H1 (cell line): ENCODE measurements around the gene CIDEA. TPM values are rescaled to one million over a fixed set of nuclear protein-coding genes. Genes with fewer than 3 reads are reported as not detected.

Source experiments
- EP300 ChIP-seq, 2 experiments: IDR thresholded peaks; 1 replicate in 1 of 2; 2 replicates in 1 of 2; pipeline ENCODE4 v1.6.1; 2011 to 2012; ENCODE audit warnings: low read depth in 2 of 2, low read length in 2 of 2, mild to moderate bottlenecking in 2 of 2, borderline replicate concordance in 1 of 2, inconsistent platforms in 1 of 2, moderate library complexity in 1 of 2
- HDAC2 ChIP-seq, 2 experiments: fragments of 300-600 bp in 1 of 2; sonication (generic) in 1 of 2; IDR thresholded peaks; 2 replicates each; pipeline ENCODE4 v1.6.1; 2011 to 2012; ENCODE audit warnings: low read depth in 2 of 2, low read length in 2 of 2, mild to moderate bottlenecking in 2 of 2, moderate library complexity in 2 of 2, borderline replicate concordance in 1 of 2, inconsistent platforms in 1 of 2
- MAFK ChIP-seq: IDR thresholded peaks from 2 replicates; pipeline ENCODE4 v1.6.1; 2012; ENCODE audit warnings: low read depth, mild to moderate bottlenecking, improper control_type of control experiment, low read length
- NRF1 ChIP-seq: IDR thresholded peaks from 2 replicates; pipeline ENCODE4 v1.6.1; 2011; ENCODE audit warnings: mild to moderate bottlenecking, low read depth, low read length, improper control_type of control experiment
- POLR2A ChIP-seq, 2 experiments: IDR thresholded peaks; 1 replicate in 1 of 2; 2 replicates in 1 of 2; pipeline ENCODE4 v1.6.1; 2011; ENCODE audit warnings: low read depth in 2 of 2, low read length in 2 of 2, mild to moderate bottlenecking in 2 of 2; ENCODE audit errors: control extremely low read depth in 1 of 2
- SIN3A ChIP-seq, 2 experiments: IDR thresholded peaks in 1 of 2; conservative IDR thresholded peaks in 1 of 2; 2 replicates each; pipeline ENCODE4 v1.6.1; 2011 to 2012; ENCODE audit warnings: low read length in 2 of 2, improper control_type of control experiment in 1 of 2, low read depth in 1 of 2, mild to moderate bottlenecking in 1 of 2
- SP4 ChIP-seq: IDR thresholded peaks from 2 replicates; pipeline ENCODE4 v1.6.1; 2012; ENCODE audit warnings: low read length, inconsistent platforms
- polyA plus RNA-seq, 7 experiments: library from polyadenylated mRNA; depleted of rRNA in 3 of 7; stranded (reverse) in 5 of 7; unstranded in 2 of 7; fragments of >200 nt in 5 of 7; fragments of 200-250 nt in 2 of 7; gene quantifications; 1 replicate in 5 of 7; 2 replicates in 1 of 7; 4 replicates in 1 of 7; pipeline versions ENCODE4 v1.2.1 to v1.2.3, GENCODE V29; 2011 to 2013; ENCODE audit warnings: missing spikeins in 2 of 7, mixed read lengths in 2 of 7
- total RNA-seq: library from RNA; stranded (reverse); fragmentation: NEBNext Ultra II Directional; extraction: Animal tissue kit (Norgen Biotek cat#: 25700); gene quantifications from 2 replicates; pipeline ENCODE4 v1.2.1, GENCODE V29; 2021
- TF ChIP-seq, protein P1 (sequence below): fragments of 300-600 bp; sonication (generic); IDR thresholded peaks from 2 replicates; pipeline ENCODE4 v1.7.1; 2012; ENCODE audit warnings: low read length, moderate library complexity, mild to moderate bottlenecking, inconsistent platforms; ENCODE audit not compliant: insufficient replicate concordance
- TF ChIP-seq, protein P2 (sequence below): IDR thresholded peaks from 2 replicates; pipeline ENCODE4 v1.6.1; 2012; ENCODE audit warnings: inconsistent platforms
- TF ChIP-seq, protein P3 (sequence below): IDR thresholded peaks from 2 replicates; pipeline ENCODE4 v1.6.1; 2011; ENCODE audit warnings: low read depth, mild to moderate bottlenecking, low read length; ENCODE audit not compliant: insufficient read depth

The CIDEA gene
- total and polyA plus RNA-seq, 2 of the 8 experiments (the other 6 are each of a cell fraction or from before 2014, with no cell fraction given), result not detected

DNA sequence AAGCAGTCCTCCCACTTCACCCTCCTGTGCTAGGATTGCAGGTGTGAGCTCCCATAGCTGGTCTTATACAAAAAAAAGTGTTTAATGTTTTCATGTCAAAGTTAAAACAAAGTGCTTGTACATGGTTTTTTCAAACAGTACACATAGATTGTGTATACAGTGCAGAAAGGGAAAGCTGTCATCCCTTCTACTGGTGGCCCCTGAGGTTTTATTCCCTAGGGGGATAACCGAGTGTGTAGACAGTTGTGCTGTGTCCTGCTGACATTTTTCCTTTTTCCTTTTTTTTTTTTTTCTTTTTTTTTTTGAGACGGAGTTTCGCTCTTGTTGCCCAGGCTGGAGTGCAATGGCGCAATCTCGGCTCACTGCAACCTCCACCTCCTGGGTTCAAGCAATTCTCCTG is 64.7 kb downstream of the CIDEA start (continued):
- TF ChIP-seq, protein P1, sequence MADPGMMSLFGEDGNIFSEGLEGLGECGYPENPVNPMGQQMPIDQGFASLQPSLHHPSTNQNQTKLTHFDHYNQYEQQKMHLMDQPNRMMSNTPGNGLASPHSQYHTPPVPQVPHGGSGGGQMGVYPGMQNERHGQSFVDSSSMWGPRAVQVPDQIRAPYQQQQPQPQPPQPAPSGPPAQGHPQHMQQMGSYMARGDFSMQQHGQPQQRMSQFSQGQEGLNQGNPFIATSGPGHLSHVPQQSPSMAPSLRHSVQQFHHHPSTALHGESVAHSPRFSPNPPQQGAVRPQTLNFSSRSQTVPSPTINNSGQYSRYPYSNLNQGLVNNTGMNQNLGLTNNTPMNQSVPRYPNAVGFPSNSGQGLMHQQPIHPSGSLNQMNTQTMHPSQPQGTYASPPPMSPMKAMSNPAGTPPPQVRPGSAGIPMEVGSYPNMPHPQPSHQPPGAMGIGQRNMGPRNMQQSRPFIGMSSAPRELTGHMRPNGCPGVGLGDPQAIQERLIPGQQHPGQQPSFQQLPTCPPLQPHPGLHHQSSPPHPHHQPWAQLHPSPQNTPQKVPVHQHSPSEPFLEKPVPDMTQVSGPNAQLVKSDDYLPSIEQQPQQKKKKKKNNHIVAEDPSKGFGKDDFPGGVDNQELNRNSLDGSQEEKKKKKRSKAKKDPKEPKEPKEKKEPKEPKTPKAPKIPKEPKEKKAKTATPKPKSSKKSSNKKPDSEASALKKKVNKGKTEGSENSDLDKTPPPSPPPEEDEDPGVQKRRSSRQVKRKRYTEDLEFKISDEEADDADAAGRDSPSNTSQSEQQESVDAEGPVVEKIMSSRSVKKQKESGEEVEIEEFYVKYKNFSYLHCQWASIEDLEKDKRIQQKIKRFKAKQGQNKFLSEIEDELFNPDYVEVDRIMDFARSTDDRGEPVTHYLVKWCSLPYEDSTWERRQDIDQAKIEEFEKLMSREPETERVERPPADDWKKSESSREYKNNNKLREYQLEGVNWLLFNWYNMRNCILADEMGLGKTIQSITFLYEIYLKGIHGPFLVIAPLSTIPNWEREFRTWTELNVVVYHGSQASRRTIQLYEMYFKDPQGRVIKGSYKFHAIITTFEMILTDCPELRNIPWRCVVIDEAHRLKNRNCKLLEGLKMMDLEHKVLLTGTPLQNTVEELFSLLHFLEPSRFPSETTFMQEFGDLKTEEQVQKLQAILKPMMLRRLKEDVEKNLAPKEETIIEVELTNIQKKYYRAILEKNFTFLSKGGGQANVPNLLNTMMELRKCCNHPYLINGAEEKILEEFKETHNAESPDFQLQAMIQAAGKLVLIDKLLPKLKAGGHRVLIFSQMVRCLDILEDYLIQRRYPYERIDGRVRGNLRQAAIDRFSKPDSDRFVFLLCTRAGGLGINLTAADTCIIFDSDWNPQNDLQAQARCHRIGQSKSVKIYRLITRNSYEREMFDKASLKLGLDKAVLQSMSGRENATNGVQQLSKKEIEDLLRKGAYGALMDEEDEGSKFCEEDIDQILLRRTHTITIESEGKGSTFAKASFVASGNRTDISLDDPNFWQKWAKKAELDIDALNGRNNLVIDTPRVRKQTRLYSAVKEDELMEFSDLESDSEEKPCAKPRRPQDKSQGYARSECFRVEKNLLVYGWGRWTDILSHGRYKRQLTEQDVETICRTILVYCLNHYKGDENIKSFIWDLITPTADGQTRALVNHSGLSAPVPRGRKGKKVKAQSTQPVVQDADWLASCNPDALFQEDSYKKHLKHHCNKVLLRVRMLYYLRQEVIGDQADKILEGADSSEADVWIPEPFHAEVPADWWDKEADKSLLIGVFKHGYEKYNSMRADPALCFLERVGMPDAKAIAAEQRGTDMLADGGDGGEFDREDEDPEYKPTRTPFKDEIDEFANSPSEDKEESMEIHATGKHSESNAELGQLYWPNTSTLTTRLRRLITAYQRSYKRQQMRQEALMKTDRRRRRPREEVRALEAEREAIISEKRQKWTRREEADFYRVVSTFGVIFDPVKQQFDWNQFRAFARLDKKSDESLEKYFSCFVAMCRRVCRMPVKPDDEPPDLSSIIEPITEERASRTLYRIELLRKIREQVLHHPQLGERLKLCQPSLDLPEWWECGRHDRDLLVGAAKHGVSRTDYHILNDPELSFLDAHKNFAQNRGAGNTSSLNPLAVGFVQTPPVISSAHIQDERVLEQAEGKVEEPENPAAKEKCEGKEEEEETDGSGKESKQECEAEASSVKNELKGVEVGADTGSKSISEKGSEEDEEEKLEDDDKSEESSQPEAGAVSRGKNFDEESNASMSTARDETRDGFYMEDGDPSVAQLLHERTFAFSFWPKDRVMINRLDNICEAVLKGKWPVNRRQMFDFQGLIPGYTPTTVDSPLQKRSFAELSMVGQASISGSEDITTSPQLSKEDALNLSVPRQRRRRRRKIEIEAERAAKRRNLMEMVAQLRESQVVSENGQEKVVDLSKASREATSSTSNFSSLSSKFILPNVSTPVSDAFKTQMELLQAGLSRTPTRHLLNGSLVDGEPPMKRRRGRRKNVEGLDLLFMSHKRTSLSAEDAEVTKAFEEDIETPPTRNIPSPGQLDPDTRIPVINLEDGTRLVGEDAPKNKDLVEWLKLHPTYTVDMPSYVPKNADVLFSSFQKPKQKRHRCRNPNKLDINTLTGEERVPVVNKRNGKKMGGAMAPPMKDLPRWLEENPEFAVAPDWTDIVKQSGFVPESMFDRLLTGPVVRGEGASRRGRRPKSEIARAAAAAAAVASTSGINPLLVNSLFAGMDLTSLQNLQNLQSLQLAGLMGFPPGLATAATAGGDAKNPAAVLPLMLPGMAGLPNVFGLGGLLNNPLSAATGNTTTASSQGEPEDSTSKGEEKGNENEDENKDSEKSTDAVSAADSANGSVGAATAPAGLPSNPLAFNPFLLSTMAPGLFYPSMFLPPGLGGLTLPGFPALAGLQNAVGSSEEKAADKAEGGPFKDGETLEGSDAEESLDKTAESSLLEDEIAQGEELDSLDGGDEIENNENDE, result no peak
- TF ChIP-seq SP4 (no peak), POLR2A (IDR thresholded peaks at IDR 0.05; ENCODE audit: control extremely low read depth in 1 of 2, low read depth in 2 of 2, low read length in 2 of 2) (no peak), MAFK (no peak), SIN3A (conservative IDR thresholded peaks at IDR 0.05 in 1 of 2, IDR thresholded peaks at IDR 0.05 in 1 of 2; ENCODE audit: low read depth in 1 of 2, low read length in 2 of 2) (no peak), HDAC2 (IDR thresholded peaks at IDR 0.05; ENCODE audit: borderline replicate concordance in 1 of 2, low read depth in 2 of 2, low read length in 2 of 2) (no peak), EP300 (IDR thresholded peaks at IDR 0.05; ENCODE audit: borderline replicate concordance in 1 of 2, low read depth in 2 of 2, low read length in 2 of 2) (no peak), NRF1 (no peak)
- TF ChIP-seq, protein P2, sequence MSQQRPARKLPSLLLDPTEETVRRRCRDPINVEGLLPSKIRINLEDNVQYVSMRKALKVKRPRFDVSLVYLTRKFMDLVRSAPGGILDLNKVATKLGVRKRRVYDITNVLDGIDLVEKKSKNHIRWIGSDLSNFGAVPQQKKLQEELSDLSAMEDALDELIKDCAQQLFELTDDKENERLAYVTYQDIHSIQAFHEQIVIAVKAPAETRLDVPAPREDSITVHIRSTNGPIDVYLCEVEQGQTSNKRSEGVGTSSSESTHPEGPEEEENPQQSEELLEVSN, result no peak
- TF ChIP-seq, protein P3, sequence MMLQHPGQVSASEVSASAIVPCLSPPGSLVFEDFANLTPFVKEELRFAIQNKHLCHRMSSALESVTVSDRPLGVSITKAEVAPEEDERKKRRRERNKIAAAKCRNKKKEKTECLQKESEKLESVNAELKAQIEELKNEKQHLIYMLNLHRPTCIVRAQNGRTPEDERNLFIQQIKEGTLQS, result no peak
